ENCODE measurements around the gene COL4A2.

- TF ChIP-seq CTCF (IDR thresholded peaks at IDR 0.05; ENCODE audit: low read length) (no peak), EZH2 (optimal IDR thresholded peaks at IDR 0.05; ENCODE audit: low read depth, low read length) (no peak), EZH2phosphoT487 (IDR thresholded peaks at IDR 0.05; ENCODE audit: low read length) (no peak)
Measured at GRCh38 chr13:110317496-110318195, 10.6 kb downstream of the COL4A2 start.

All from MM.1S (cell line).